GM12875 (cell line): ENCODE measurements around the gene R3HDM4.

Experiments used
- H3K4me3 ChIP-seq: one replicate; pipeline ENCODE4 v1.5.1; 2011; ENCODE audit warnings: low read depth, low read length, control low read depth
- CTCF ChIP-seq: IDR thresholded peaks from 2 replicates; pipeline ENCODE4 v1.5.1; 2011; ENCODE audit warnings: low read depth, mild to moderate bottlenecking, control low read depth, inconsistent platforms, low read length, moderate library complexity, borderline replicate concordance; ENCODE audit not compliant: insufficient read depth

R3HDM4 gene

GRCh38 chr19:892243-892893 lies 20.7 kb downstream of the R3HDM4 start:
- TF ChIP-seq CTCF = no peak
- H3K4me3 ChIP-seq = peak overlapping the region; percentile 94

GRCh38 chr19:891421-892200 lies 21.4 kb downstream of the R3HDM4 start:
- H3K4me3 ChIP-seq = peak overlapping the region; percentile 94

GRCh38 chr19:890831-891230 lies 22.2 kb downstream of the R3HDM4 start:
- H3K4me3 ChIP-seq = no peak overlapping the region
- no peak for TF ChIP-seq CTCF

GRCh38 chr19:889662-890295 lies 23.2 kb downstream of the R3HDM4 start:
- TF ChIP-seq CTCF = no peak
- no peak overlapping the region for H3K4me3 ChIP-seq

- no peak overlapping the region for H3K4me3 ChIP-seq
- no peak for TF ChIP-seq CTCF
Observed at GRCh38 chr19:888581-889385, 24.2 kb downstream of the R3HDM4 start.

- no peak overlapping the region for H3K4me3 ChIP-seq
- TF ChIP-seq CTCF = no peak
Observed at GRCh38 chr19:887599-887998, 25.4 kb downstream of the R3HDM4 start.

- H3K4me3 ChIP-seq = no peak overlapping the region
- TF ChIP-seq CTCF = no peak
Observed at GRCh38 chr19:887072-887471, 25.9 kb downstream of the R3HDM4 start.
